ENCODE measurements around the gene OXER1.

OXER1 gene

GRCh38 chr2:42752314-42752713, 11.6 kb downstream of the OXER1 start:
- TF ChIP-seq, protein P1, sequence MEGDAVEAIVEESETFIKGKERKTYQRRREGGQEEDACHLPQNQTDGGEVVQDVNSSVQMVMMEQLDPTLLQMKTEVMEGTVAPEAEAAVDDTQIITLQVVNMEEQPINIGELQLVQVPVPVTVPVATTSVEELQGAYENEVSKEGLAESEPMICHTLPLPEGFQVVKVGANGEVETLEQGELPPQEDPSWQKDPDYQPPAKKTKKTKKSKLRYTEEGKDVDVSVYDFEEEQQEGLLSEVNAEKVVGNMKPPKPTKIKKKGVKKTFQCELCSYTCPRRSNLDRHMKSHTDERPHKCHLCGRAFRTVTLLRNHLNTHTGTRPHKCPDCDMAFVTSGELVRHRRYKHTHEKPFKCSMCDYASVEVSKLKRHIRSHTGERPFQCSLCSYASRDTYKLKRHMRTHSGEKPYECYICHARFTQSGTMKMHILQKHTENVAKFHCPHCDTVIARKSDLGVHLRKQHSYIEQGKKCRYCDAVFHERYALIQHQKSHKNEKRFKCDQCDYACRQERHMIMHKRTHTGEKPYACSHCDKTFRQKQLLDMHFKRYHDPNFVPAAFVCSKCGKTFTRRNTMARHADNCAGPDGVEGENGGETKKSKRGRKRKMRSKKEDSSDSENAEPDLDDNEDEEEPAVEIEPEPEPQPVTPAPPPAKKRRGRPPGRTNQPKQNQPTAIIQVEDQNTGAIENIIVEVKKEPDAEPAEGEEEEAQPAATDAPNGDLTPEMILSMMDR (IDR thresholded peaks at IDR 0.05; ENCODE audit: low read depth, low read length) = no peak
- no peak for DNase-seq (ENCODE audit: low read depth in 2 of 2)
- no peak overlapping the region for H3K4me3 ChIP-seq (replicated peaks in 1 of 2; ENCODE audit: low read depth in 2 of 2, low read length in 2 of 2)

DNA sequence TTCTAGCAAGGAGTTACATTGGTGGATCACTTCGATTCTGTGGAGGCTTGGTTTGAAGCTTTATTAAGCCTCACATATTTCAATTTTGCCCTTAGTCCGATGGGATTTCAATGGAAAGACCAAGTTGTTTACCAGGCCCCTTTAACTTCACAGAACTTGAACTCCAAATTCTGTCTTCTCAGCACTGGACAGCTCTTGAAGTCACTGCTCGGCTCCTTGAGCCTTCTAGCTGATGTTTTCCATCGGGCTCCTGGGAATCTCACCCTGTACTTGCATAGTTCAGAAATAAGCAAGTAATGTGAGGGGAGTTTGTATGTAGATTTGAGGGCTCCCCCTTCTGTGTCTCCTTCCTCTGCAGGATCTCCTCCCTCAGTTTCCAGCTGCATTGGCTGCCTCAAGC, 15.1 kb downstream of the OXER1 start:
- TF ChIP-seq, protein P1 (IDR thresholded peaks at IDR 0.05; ENCODE audit: low read depth, low read length) = no peak
- DNase-seq (ENCODE audit: low read depth in 2 of 2) = no peak
- H3K4me3 ChIP-seq (replicated peaks in 1 of 2; ENCODE audit: low read depth in 2 of 2, low read length in 2 of 2) = no peak overlapping the region

DNA sequence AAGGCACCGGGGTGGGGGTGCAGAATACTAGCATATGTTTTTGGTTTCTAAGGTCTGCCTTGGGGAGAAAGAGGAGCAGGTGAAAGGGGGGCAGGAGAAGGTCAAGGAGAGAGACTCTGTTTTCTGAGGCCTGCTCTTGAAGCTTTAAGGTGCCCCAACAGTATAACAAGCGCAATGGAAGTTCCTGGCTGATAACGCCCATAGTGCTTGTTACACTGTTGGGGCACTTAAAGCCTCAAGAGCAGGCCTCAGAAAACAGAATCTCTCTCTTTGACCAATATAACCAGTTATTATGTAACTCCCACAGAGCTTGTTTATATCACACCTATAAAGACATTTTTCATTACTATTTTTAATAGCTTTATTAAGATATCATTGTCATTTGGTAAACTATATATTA, 16.5 kb downstream of the OXER1 start:
- TF ChIP-seq, protein P1 (IDR thresholded peaks at IDR 0.05; ENCODE audit: low read depth, low read length) = no peak
- H3K4me3 ChIP-seq (replicated peaks in 1 of 2; ENCODE audit: low read depth in 2 of 2, low read length in 2 of 2) = no peak overlapping the region
- DNase-seq (ENCODE audit: low read depth in 2 of 2) = no peak

DNA sequence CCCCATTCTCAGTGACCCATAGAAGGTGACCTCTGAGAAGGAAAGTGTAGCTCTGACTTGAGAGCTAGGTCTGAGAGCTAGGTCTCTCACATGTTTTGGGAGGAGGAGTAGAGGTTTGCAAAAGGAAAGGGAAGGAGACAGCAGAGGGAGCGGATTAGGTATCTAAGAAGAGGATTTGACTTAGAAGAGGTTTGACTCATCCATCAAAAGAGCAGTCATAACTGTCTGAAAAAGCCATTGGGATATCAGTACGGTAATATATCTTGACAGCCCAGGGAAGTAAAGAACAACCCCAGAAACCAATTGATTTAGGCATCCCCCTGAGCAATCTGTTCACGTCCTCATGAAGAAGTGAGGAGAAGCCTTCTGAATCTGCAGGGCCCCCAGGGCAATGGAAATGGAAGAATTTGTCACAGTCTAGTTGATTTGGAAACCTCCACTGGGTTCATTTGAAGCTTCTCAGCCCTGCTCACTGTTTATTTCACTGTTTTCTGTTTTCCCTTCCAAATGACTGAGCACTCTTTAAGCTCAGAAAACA, 19.3 kb downstream of the OXER1 start:
- TF ChIP-seq, protein P1 (IDR thresholded peaks at IDR 0.05; ENCODE audit: low read depth, low read length) = no peak
- H3K4me3 ChIP-seq (replicated peaks in 1 of 2; ENCODE audit: low read depth in 2 of 2, low read length in 2 of 2) = no peak overlapping the region
- DNase-seq (ENCODE audit: low read depth in 2 of 2) = no peak

DNA sequence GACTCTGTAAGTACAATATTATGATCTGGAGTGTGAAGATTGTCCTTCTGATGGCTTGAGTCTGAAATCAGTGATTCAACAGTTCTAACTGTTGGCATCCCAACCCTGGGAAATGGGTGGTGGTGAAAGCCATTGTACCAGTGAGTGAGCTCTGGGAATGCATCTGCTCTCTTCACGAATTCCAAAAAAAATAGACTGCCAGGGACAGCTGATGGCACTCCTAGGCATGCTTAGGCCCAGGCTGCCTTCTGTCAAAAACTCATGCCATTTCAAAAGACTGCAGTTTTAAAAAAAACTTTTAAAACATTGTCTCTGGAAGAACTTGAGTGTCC, 20.3 kb downstream of the OXER1 start:
- no peak for DNase-seq (ENCODE audit: low read depth in 2 of 2)
- no peak overlapping the region for H3K4me3 ChIP-seq (replicated peaks in 1 of 2; ENCODE audit: low read depth in 2 of 2, low read length in 2 of 2)
- TF ChIP-seq, protein P1 (IDR thresholded peaks at IDR 0.05; ENCODE audit: low read depth, low read length) = no peak

- no peak overlapping the region for H3K4me3 ChIP-seq (replicated peaks in 1 of 2; ENCODE audit: low read depth in 2 of 2, low read length in 2 of 2)
- no peak for DNase-seq (ENCODE audit: low read depth in 2 of 2)
- TF ChIP-seq, protein P1 (IDR thresholded peaks at IDR 0.05; ENCODE audit: low read depth, low read length) = no peak
Observed at GRCh38 chr2:42742740-42743658, 20.9 kb downstream of the OXER1 start.
